HepG2 (cell line): ENCODE measurements around the gene PSD. TPM values are rescaled to one million over a fixed set of nuclear protein-coding genes. Genes with fewer than 3 reads are reported as not detected.

Experiments used
- BORCS8-MEF2B ChIP-seq: sonication (generic); formaldehyde crosslinking; IDR thresholded peaks from 2 replicates; pipeline ENCODE4 v1.8.0; 2022; ENCODE audit warnings: mild to moderate bottlenecking, missing genetic modification reagents
- DDIT3 ChIP-seq: sonication (generic); formaldehyde crosslinking; IDR thresholded peaks from 2 replicates; pipeline ENCODE4 v1.4.0; 2020; ENCODE audit warnings: mild to moderate bottlenecking, missing genetic modification reagents
- GABPA ChIP-seq, 2 experiments: IDR thresholded peaks; 2 replicates each; pipeline ENCODE4 v1.6.1; 2011 to 2016; ENCODE audit warnings: low read depth in 2 of 2, low read length in 1 of 2, missing biosample characterization in 1 of 2, missing genetic modification characterization in 1 of 2
- HOXA5 ChIP-seq: sonication (generic); formaldehyde crosslinking; IDR thresholded peaks from 2 replicates; pipeline ENCODE4 v1.4.0; 2020; ENCODE audit warnings: missing genetic modification reagents
- KLF6 ChIP-seq: IDR thresholded peaks from 2 replicates; pipeline ENCODE4 v1.8.0; 2016; ENCODE audit warnings: missing biosample characterization, missing genetic modification reagents
- MNT ChIP-seq: fragments of 450-650 bp; IDR thresholded peaks from 2 replicates; pipeline ENCODE4 v1.6.1; 2016
- NFE2 ChIP-seq: sonication (generic); formaldehyde crosslinking; IDR thresholded peaks from 2 replicates; pipeline ENCODE4 v1.4.0; 2020; ENCODE audit warnings: missing genetic modification reagents
- RBM22 ChIP-seq: fragments of 200-400 bp; formaldehyde crosslinking; optimal IDR thresholded peaks from 2 replicates; pipeline ENCODE3; 2017; ENCODE audit warnings: mild to moderate bottlenecking, low read length, moderate library complexity
- TFDP2 ChIP-seq: sonication (generic); formaldehyde crosslinking; IDR thresholded peaks from 2 replicates; pipeline ENCODE4 v1.4.0; 2020; ENCODE audit warnings: missing genetic modification reagents
- ZBTB8A ChIP-seq: sonication (generic); formaldehyde crosslinking; IDR thresholded peaks from 2 replicates; pipeline ENCODE4 v1.4.0; 2020; ENCODE audit warnings: mild to moderate bottlenecking, low read depth, missing genetic modification reagents, borderline replicate concordance
- ZFP36L2 ChIP-seq: sonication (generic); formaldehyde crosslinking; IDR thresholded peaks from 2 replicates; pipeline ENCODE4 v1.4.0; 2020; ENCODE audit warnings: missing genetic modification reagents
- ZNF605 ChIP-seq: sonication (generic); formaldehyde crosslinking; IDR thresholded peaks from 2 replicates; pipeline ENCODE4 v1.8.0; 2022; ENCODE audit warnings: mild to moderate bottlenecking, missing genetic modification reagents
- ZNF619 ChIP-seq: sonication (generic); formaldehyde crosslinking; IDR thresholded peaks from 2 replicates; pipeline ENCODE4 v1.4.0; 2020; ENCODE audit warnings: mild to moderate bottlenecking, missing genetic modification reagents
- polyA plus RNA-seq, 8 experiments: library from polyadenylated mRNA; depleted of rRNA in 3 of 8; stranded (reverse) in 7 of 8; unstranded in 1 of 8; fragments of >200 nt; fragmentation: Illumina TruSeq in 4 of 8; extraction: Trizol in 4 of 8; gene quantifications; 2 replicates each; pipeline versions ENCODE4 v1.2.1 to v1.2.3, GENCODE V29; 2011 to 2016; ENCODE audit warnings: low read depth in 4 of 8, missing spikeins in 1 of 8, mixed read lengths in 1 of 8; ENCODE audit not compliant: insufficient read depth in 1 of 8
- total RNA-seq, 5 experiments: library from RNA; depleted of rRNA; stranded (reverse); fragments of >200 nt; fragmentation: Illumina TruSeq; extraction: Trizol; gene quantifications; 2 replicates each; pipeline ENCODE4 v1.2.3, GENCODE V29; 2016; ENCODE audit warnings: low read depth in 1 of 5
- TF ChIP-seq, protein P1 (sequence below), 2 experiments: fragments of 450-650 bp in 1 of 2; sonication (generic) in 1 of 2; formaldehyde crosslinking; IDR thresholded peaks; 2 replicates each; pipeline versions ENCODE4 v1.5.0 to v1.8.0; 2020 to 2022; ENCODE audit warnings: mild to moderate bottlenecking in 1 of 2, missing genetic modification reagents in 1 of 2
- TF ChIP-seq, protein P2 (sequence below), 2 experiments: sonication (generic) in 1 of 2; formaldehyde crosslinking in 1 of 2; IDR thresholded peaks; 2 replicates each; pipeline versions ENCODE4 v1.6.1 to v1.9.0; 2014 to 2022; ENCODE audit warnings: antibody characterized with exemption in 1 of 2, borderline replicate concordance in 1 of 2, inconsistent platforms in 1 of 2, low read depth in 1 of 2, missing genetic modification reagents in 1 of 2
- TF ChIP-seq, protein P3 (sequence below): sonication (generic); formaldehyde crosslinking; IDR thresholded peaks from 2 replicates; pipeline ENCODE4 v1.4.0; 2020; ENCODE audit warnings: missing genetic modification reagents

The PSD gene
- total and polyA plus RNA-seq, 2 of the 13 experiments (the other 11 are each of a cell fraction or from before 2014, with no cell fraction given): 0.35 to 0.58 TPM

GRCh38 chr10:102394079-102394800, 24.3 kb downstream of the PSD start (continued):
- TF ChIP-seq, protein P1, sequence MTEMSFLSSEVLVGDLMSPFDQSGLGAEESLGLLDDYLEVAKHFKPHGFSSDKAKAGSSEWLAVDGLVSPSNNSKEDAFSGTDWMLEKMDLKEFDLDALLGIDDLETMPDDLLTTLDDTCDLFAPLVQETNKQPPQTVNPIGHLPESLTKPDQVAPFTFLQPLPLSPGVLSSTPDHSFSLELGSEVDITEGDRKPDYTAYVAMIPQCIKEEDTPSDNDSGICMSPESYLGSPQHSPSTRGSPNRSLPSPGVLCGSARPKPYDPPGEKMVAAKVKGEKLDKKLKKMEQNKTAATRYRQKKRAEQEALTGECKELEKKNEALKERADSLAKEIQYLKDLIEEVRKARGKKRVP (CRISPR knock-in tag; IDR thresholded peaks at IDR 0.05): no peak
- TF ChIP-seq KLF6 (CRISPR knock-in tag): no peak; the same call in 1 of the 2 replicates
- TF ChIP-seq, protein P2, sequence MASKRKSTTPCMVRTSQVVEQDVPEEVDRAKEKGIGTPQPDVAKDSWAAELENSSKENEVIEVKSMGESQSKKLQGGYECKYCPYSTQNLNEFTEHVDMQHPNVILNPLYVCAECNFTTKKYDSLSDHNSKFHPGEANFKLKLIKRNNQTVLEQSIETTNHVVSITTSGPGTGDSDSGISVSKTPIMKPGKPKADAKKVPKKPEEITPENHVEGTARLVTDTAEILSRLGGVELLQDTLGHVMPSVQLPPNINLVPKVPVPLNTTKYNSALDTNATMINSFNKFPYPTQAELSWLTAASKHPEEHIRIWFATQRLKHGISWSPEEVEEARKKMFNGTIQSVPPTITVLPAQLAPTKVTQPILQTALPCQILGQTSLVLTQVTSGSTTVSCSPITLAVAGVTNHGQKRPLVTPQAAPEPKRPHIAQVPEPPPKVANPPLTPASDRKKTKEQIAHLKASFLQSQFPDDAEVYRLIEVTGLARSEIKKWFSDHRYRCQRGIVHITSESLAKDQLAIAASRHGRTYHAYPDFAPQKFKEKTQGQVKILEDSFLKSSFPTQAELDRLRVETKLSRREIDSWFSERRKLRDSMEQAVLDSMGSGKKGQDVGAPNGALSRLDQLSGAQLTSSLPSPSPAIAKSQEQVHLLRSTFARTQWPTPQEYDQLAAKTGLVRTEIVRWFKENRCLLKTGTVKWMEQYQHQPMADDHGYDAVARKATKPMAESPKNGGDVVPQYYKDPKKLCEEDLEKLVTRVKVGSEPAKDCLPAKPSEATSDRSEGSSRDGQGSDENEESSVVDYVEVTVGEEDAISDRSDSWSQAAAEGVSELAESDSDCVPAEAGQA (IDR thresholded peaks at IDR 0.05; ENCODE audit: low read depth): peak; percentile 84
- TF ChIP-seq, protein P2 (CRISPR knock-in tag; IDR thresholded peaks at IDR 0.05; ENCODE audit: borderline replicate concordance): peak; percentile 47; the same call in 1 of the 2 replicates
- TF ChIP-seq, protein P3, sequence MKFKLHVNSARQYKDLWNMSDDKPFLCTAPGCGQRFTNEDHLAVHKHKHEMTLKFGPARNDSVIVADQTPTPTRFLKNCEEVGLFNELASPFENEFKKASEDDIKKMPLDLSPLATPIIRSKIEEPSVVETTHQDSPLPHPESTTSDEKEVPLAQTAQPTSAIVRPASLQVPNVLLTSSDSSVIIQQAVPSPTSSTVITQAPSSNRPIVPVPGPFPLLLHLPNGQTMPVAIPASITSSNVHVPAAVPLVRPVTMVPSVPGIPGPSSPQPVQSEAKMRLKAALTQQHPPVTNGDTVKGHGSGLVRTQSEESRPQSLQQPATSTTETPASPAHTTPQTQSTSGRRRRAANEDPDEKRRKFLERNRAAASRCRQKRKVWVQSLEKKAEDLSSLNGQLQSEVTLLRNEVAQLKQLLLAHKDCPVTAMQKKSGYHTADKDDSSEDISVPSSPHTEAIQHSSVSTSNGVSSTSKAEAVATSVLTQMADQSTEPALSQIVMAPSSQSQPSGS (CRISPR knock-in tag): 0 out of 2 replicates have a peak, but pooled peaks have one; percentile 34
- TF ChIP-seq DDIT3 (CRISPR knock-in tag): no peak
- no peak for TF ChIP-seq ZFP36L2 (CRISPR knock-in tag)
- TF ChIP-seq MNT: no peak
- TF ChIP-seq NFE2 (CRISPR knock-in tag): no peak
- 0 out of 2 replicates have a peak, but pooled peaks have one; percentile 67 for TF ChIP-seq TFDP2 (CRISPR knock-in tag)
- TF ChIP-seq ZNF605 (CRISPR knock-in tag): peak; percentile 37; the same call in 1 of the 2 replicates
- peak; percentile 80 for TF ChIP-seq HOXA5 (CRISPR knock-in tag)
- no peak; the same call in 1 of the 2 replicates for TF ChIP-seq ZBTB8A (CRISPR knock-in tag)
- no peak for TF ChIP-seq GABPA (IDR thresholded peaks at IDR 0.05; ENCODE audit: low read depth, low read length)
- peak; percentile 79 for TF ChIP-seq GABPA (CRISPR knock-in tag; IDR thresholded peaks at IDR 0.05; ENCODE audit: low read depth)
- TF ChIP-seq RBM22: no peak
- TF ChIP-seq BORCS8-MEF2B (CRISPR knock-in tag): no peak
- TF ChIP-seq ZNF619 (CRISPR knock-in tag): no peak; the same call in 1 of the 2 replicates
